Spleen (tissue), 11 donors: Measurements from ENCODE around the gene FOXI3. TPM values are rescaled to one million over a fixed set of nuclear protein-coding genes. Genes with fewer than 3 reads are reported as not detected.
"Not testable (repeated sequence)": the region's sequence is repeated elsewhere in the genome, so short reads cannot be mapped to it uniquely, and the experiment has no call there.

Experiments
- DNase-seq: peaks from one replicate; pipeline ENCODE4 v3.0.0-alpha.2; 2020
- H3K27ac ChIP-seq, 8 donors: fragments of 200-600 bp; sonication (generic) in 7 of 8; 1 replicate in 4 of 8; 2 replicates in 4 of 8; pipeline versions ENCODE4 v1.5.0 to v1.8.0; 2016 to 2021; ENCODE audit warnings: inconsistent platforms in 4 of 8, mild to moderate bottlenecking in 4 of 8, moderate library complexity in 1 of 8
- H3K27me3 ChIP-seq, 7 donors: fragments of 200-600 bp; sonication (generic) in 6 of 7; replicated peaks in 1 of 7; 1 replicate in 4 of 7; 2 replicates in 3 of 7; pipeline versions ENCODE4 v1.5.0 to v1.8.0; 2016 to 2021; ENCODE audit warnings: inconsistent platforms in 3 of 7, mild to moderate bottlenecking in 1 of 7
- H3K36me3 ChIP-seq, 6 donors: fragments of 200-600 bp; sonication (generic) in 5 of 6; 1 replicate in 4 of 6; 2 replicates in 2 of 6; pipeline versions ENCODE4 v1.5.0 to v1.8.0; 2016 to 2021; ENCODE audit warnings: inconsistent platforms in 2 of 6
- H3K4me1 ChIP-seq, 6 donors: fragments of 200-600 bp; sonication (generic) in 5 of 6; 1 replicate in 3 of 6; 2 replicates in 3 of 6; pipeline versions ENCODE4 v1.5.0 to v1.8.0; 2016 to 2021; ENCODE audit warnings: inconsistent platforms in 3 of 6
- H3K4me3 ChIP-seq, 8 donors: fragments of 200-600 bp; sonication (generic) in 7 of 8; 1 replicate in 4 of 8; 2 replicates in 4 of 8; pipeline versions ENCODE4 v1.5.0 to v1.8.0; 2016 to 2021; ENCODE audit warnings: inconsistent platforms in 4 of 8, mild to moderate bottlenecking in 4 of 8, moderate library complexity in 2 of 8
- H3K9me3 ChIP-seq, 8 donors: fragments of 200-600 bp; sonication (generic) in 7 of 8; 1 replicate in 4 of 8; 2 replicates in 4 of 8; pipeline versions ENCODE4 v1.5.0 to v1.8.0; 2016 to 2021; ENCODE audit warnings: inconsistent platforms in 4 of 8
- POLR2A ChIP-seq, 3 donors: fragments of 450-650 bp; IDR thresholded peaks; one replicate each; pipeline ENCODE4 v1.5.1; 2017; ENCODE audit warnings: antibody characterized with exemption in 3 of 3, mild to moderate bottlenecking in 1 of 3
- POLR2AphosphoS5 ChIP-seq, 3 donors: sonication (generic); formaldehyde crosslinking; IDR thresholded peaks; one replicate each; pipeline ENCODE4 v1.5.1; 2017; ENCODE audit warnings: antibody characterized with exemption in 3 of 3
- WGBS, 5 donors: extraction: QIAGEN DNeasy Blood & Tissue Kit in 3 of 5; methylation state at CpG; one replicate each; pipeline versions ENCODE4 v1.1.5 to v1.1.7; 2013 to 2018; 5-methylcytosine and 5-hydroxymethylcytosine counted together
- intact Hi-C: fragments of 100-400 bp; cut with DNase I; formaldehyde crosslinking; loops from one replicate; pipeline ENCODE4 v1.15.0; 2023; ENCODE audit warnings: low total_unique reads
- polyA plus RNA-seq, 3 donors: library from polyadenylated mRNA; stranded (reverse); fragments of 200-250 nt; gene quantifications; one replicate each; pipeline ENCODE4 v1.2.1, GENCODE V29; 2013
- total RNA-seq, 7 donors: library from RNA; depleted of rRNA in 3 of 7; stranded (reverse); fragments of >200 nt in 3 of 7; fragmentation: NEBNext Ultra II Directional in 4 of 7; extraction: Animal tissue kit (Norgen Biotek cat#: 25700) in 4 of 7; gene quantifications; one replicate each; pipeline versions ENCODE4 v1.1.0 to v1.2.1, GENCODE V29; 2016 to 2021
- TF ChIP-seq, protein P1 (sequence below), 11 experiments: fragments of 200-600 bp in 7 of 11; fragments of 450-650 bp in 4 of 11; sonication (generic) in 4 of 11; IDR thresholded peaks in 8 of 11; conservative IDR thresholded peaks in 3 of 11; 1 replicate in 7 of 11; 2 replicates in 4 of 11; pipeline versions ENCODE4 v1.4.0 to v1.8.0; 2016 to 2021; ENCODE audit warnings: antibody characterized with exemption in 11 of 11, inconsistent platforms in 4 of 11, mild to moderate bottlenecking in 1 of 11
- donor health status: healthy with polysubstance abuse.
- donor health status: DM: no; HTN: no; CAD: no; lungs with moderate emphysema.
- donor health status: DM: no; HTN: no; CAD: no.
- donor health status: Bipolar disorder and iron deficiency.
- donor health status: healthy.
- donor health status: DM: no; HTN: no; CAD: no.
- donor health status: DM: yes; HTN: yes; CAD: no.

Gene FOXI3
- total and polyA plus RNA-seq, 10 donors = not detected

DNA sequence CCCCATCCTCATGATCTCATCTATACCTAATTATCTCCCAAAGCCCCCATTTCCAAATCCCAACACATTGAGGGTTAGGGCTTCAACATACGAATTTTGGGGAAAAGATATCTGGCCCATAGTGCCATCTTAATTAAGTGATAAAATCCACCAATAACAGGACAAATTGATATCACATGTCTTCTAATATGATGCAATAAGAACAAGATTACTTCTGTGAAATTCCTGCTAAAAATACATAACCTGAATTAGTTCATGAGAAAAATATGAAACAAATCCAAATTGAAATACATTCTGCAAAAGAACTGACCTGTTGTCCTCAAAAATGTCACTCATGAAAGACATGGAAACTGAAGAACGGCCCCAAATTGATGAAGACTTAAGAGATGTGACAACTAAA lies 28.8 kb downstream of the FOXI3 start:
- DNase-seq = no peak
- WGBS, 5 donors = 63 to 76% (median 69%) methylated on average over 2 of the region's 2 CpGs
- intact Hi-C loops = no loop called here
- Histone ChIP-seq H3K27ac (no peak overlapping the region), H3K9me3 (no peaks in the 10 kb centered on the region), H3K4me1 (no peaks in the 10 kb centered on the region), H3K4me3 (no peak overlapping the region), H3K36me3 (no peaks in the 10 kb centered on the region), H3K27me3 (peaks cover 0 to 3% (median 0%) of the 10 kb centered on the region in 7 donors)
- TF ChIP-seq, protein P1, sequence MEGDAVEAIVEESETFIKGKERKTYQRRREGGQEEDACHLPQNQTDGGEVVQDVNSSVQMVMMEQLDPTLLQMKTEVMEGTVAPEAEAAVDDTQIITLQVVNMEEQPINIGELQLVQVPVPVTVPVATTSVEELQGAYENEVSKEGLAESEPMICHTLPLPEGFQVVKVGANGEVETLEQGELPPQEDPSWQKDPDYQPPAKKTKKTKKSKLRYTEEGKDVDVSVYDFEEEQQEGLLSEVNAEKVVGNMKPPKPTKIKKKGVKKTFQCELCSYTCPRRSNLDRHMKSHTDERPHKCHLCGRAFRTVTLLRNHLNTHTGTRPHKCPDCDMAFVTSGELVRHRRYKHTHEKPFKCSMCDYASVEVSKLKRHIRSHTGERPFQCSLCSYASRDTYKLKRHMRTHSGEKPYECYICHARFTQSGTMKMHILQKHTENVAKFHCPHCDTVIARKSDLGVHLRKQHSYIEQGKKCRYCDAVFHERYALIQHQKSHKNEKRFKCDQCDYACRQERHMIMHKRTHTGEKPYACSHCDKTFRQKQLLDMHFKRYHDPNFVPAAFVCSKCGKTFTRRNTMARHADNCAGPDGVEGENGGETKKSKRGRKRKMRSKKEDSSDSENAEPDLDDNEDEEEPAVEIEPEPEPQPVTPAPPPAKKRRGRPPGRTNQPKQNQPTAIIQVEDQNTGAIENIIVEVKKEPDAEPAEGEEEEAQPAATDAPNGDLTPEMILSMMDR (IDR thresholded peaks at IDR 0.05 in 8 of 11, conservative IDR thresholded peaks at IDR 0.05 in 3 of 11) = no peak
- TF ChIP-seq POLR2A (IDR thresholded peaks at IDR 0.05) (no peak), POLR2AphosphoS5 (IDR thresholded peaks at IDR 0.05) (no peak)

DNA sequence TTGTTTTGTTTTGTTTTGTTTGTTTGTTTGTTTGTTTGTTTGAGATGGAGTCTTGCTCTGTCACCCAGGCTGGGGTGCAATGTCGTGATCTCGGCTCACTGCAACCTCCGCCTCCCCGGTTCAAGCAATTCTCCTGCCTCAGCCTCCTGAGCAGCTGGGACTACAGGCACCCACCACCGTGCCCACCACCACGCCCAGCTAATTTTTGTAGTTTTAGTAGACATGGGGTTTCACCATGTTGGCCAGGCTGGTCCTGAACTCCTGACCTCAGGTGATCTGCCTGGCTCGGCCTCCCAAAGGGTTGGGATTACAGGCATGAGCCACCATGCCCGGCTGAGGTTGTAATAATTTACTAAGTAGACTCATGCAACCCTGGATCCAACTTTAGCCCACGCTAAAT lies 33.4 kb downstream of the FOXI3 start:
- H3K9me3 ChIP-seq, H3K4me3 ChIP-seq, H3K36me3 ChIP-seq, intact Hi-C loops, H3K4me1 ChIP-seq, DNase-seq, H3K27ac ChIP-seq: not testable (repeated sequence)
- peaks cover 0 to 31% (median 0%) of the 10 kb centered on the region in 7 donors for H3K27me3 ChIP-seq
- WGBS, 5 donors = 86 to 95% (median 93%) methylated on average over 9 of the region's 9 CpGs

- Histone ChIP-seq H3K27ac (no peak overlapping the region), H3K9me3 (no peaks in the 10 kb centered on the region), H3K27me3 (peaks cover 0 to 31% (median 0%) of the 10 kb centered on the region in 7 donors), H3K36me3 (no peaks in the 10 kb centered on the region), H3K4me1 (no peaks in the 10 kb centered on the region), H3K4me3 (no peak overlapping the region)
- intact Hi-C loops = no loop called here
- TF ChIP-seq, protein P1 (IDR thresholded peaks at IDR 0.05 in 8 of 11, conservative IDR thresholded peaks at IDR 0.05 in 3 of 11) = no peak
- no peak for TF ChIP-seq POLR2A (IDR thresholded peaks at IDR 0.05)
- TF ChIP-seq POLR2AphosphoS5 (IDR thresholded peaks at IDR 0.05) = no peak
- 50 to 68% (median 62%) methylated on average over 6 of the region's 6 CpGs for WGBS, 5 donors
- DNase-seq = no peak
Observed at GRCh38 chr2:88416016-88416663, 36.4 kb downstream of the FOXI3 start.

DNA sequence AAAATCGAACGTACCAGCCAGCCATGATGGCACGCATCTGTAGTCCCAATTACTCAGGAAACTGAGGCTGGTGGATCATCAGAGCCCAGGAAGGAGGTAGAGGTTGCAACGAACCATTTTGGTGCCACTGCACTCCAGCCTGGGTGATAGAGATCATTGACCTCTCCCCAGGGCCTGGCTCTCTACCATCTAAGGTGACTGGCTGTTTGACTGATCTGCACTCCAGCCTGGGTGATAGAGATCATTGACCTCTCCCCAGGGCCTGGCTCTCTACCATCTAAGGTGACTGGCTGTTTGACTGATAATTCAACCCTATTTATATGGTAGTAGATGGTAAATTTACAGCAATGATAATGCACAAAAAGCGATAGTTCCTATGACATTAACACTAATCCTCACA lies 43.6 kb downstream of the FOXI3 start:
- DNase-seq, H3K27ac ChIP-seq, intact Hi-C loops, H3K4me1 ChIP-seq, H3K9me3 ChIP-seq, H3K4me3 ChIP-seq, H3K36me3 ChIP-seq, H3K27me3 ChIP-seq: not testable (repeated sequence)
- 77 to 92% (median 81%) methylated on average over 5 of the region's 5 CpGs for WGBS, 5 donors

GRCh38 chr2:88400037-88400767 lies 52.3 kb downstream of the FOXI3 start:
- peaks cover 0 to 7% (median 0%) of the 10 kb centered on the region in 8 donors for H3K9me3 ChIP-seq

More at GRCh38 chr2:88400037-88400767, 52.3 kb downstream of the FOXI3 start:
- intact Hi-C loops = no loop called here
- 62 to 77% (median 70%) methylated on average over 4 of the region's 4 CpGs for WGBS, 5 donors
- TF ChIP-seq, protein P1 (IDR thresholded peaks at IDR 0.05 in 8 of 11, conservative IDR thresholded peaks at IDR 0.05 in 3 of 11) = no peak
- TF ChIP-seq POLR2AphosphoS5 (IDR thresholded peaks at IDR 0.05) (no peak), POLR2A (IDR thresholded peaks at IDR 0.05) (no peak)
- no peak for DNase-seq
- no peak overlapping the region for H3K4me3 ChIP-seq
- H3K27me3 ChIP-seq = peaks cover 0 to 34% (median 5%) of the 10 kb centered on the region in 7 donors
- no peak overlapping the region for H3K27ac ChIP-seq
- H3K4me1 ChIP-seq = no peaks in the 10 kb centered on the region
- no peaks in the 10 kb centered on the region for H3K36me3 ChIP-seq
